Measurements from ENCODE around the gene GTPBP1.

The GTPBP1 gene

GRCh38 chr22:38761202-38762162, 55.7 kb downstream of the GTPBP1 start:
- no peak for DNase-seq

DNA sequence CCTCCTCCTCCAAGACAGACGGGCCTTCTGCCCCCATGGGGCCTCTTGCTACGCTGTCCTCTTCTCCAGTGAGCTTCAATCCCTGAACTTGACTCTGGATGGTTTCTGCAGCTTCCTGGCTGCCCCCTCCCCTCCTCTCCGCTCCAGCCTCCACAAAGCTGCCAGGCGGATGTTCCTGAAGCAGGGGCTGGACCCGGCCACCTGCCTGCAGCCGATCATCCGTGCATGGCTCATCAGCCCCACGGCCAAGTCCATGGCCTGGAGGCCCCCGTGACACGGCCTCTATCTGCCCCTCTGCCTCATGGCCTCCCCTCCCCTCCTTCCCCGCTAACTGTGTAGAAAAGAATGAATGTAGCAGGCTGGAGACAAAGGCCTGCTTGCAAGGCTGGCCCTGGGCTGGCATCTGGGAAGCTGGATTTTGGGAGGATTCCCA, 56.8 kb downstream of the GTPBP1 start:
- no peak for DNase-seq

GRCh38 chr22:38766076-38766777, 60.5 kb downstream of the GTPBP1 start:
- DNase-seq = peak; percentile 18

DNA sequence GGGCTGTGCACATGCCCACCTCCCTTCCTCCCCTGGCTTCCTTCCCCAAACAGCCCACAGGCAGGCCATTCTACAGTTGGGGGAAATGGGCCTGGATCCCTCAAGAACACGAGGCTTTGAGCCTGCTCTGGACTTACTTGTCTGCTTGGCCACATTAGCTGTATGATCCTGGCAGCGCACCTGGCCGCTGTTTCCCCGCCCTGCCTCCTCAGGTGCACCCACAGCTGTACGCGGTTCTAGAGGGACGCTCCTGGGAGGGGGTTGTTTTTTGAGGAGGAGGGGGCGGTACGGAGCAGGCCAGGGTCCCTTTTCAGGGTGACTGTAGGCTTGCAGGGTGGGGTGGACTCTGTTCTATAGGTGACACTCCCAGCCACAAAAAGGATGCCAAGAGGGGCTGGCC, 61.6 kb downstream of the GTPBP1 start:
- DNase-seq = no peak

- no peak for DNase-seq
These were observed 62.3 kb downstream of the GTPBP1 start for GRCh38 chr22:38768036-38768435.

DNA sequence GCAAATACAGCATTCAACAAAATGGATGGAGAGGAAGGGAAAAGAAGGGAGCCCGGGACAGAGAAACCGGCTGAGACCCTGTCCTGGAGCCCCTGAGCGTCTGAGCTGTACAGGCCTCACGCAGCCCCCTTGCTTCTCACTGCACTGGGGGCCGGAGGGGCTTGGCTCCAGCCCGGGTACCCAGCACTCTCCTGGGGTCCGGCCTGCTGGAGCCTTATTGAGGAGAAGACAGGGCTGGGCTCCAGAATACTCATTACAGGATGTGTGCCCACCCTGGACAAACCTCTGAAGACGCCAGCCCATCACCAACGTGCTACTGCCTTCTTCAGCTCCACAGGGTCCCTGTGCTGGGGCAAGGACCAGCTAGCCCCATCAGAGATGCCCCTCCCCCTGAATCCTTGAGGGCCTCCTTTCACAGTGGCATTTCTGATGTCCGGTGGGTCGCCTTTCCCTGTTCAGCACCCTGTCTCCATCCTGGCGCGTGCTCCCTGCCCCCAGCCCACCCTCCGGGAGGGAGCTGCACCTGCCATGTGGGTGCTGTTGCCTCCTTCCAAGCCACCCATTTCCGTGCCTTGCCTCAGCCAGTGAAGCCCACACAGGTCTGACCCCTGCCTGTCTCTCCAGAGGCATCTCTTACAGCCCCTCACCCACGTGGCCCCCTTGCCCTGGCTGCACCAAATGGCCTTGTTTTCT, 64.7 kb downstream of the GTPBP1 start:
- DNase-seq = no peak

DNA sequence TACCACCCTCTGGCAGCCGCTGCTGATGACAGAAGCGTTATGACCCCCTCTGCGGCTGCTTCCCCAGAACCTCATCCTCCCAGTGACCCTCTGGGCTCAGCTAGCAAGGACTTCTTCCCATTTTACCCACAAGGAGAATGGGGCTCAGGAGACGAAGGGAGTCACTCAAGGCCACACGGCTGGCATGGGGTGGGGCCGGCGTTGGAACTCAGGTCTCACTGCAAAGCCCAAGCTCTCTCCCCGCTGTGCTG, 66.8 kb downstream of the GTPBP1 start:
- no peak for DNase-seq

GRCh38 chr22:38773363-38773946, 67.7 kb downstream of the GTPBP1 start:
- no peak for DNase-seq

GRCh38 chr22:38774496-38775166, 68.9 kb downstream of the GTPBP1 start:
- no peak for DNase-seq

GRCh38 chr22:38775656-38776055, 69.9 kb downstream of the GTPBP1 start:
- DNase-seq = no peak

DNA sequence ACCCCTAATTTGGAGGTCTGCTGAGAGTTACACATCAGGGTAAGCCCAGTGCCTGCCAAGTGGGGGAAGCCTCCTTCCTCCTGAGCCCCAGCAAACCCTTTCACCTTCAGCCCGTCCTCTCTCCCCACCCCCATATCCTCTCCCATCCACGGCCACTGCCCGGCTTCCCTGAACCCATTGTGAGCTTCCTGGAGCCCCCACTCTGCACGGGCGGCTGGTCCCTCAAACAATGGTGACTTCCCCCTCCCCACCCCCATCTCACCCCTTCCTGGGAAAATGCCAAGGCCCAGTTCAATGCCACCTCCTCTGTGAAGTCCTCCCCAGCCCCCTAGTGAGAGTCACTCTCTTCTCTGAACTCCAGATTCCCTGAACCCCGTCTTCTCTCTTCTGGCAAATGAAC, 70.3 kb downstream of the GTPBP1 start:
- no peak for DNase-seq

GRCh38 chr22:38777087-38777671, 71.4 kb downstream of the GTPBP1 start:
- DNase-seq = no peak

- DNase-seq = no peak
These were observed 75.3 kb downstream of the GTPBP1 start for GRCh38 chr22:38781033-38781432.

GRCh38 chr22:38782402-38783094, 76.8 kb downstream of the GTPBP1 start:
- peak; percentile 33 for DNase-seq
